Fibroblast of the aortic adventitia (primary cell): ENCODE results near the gene CLPTM1. TPM values are rescaled to one million over a fixed set of nuclear protein-coding genes. Genes with fewer than 3 reads are reported as not detected.

Experiments used
- DNase-seq: peaks from one replicate; pipeline ENCODE4 v3.0.0-alpha.2; 2010; ENCODE audit warnings: low read depth
- H3K4me3 ChIP-seq: 2 replicates; pipeline ENCODE4 v1.5.1; 2011; ENCODE audit warnings: low read depth, mild to moderate bottlenecking, control low read depth, low read length, moderate library complexity
- CTCF ChIP-seq: IDR thresholded peaks from 2 replicates; pipeline ENCODE4 v1.5.1; 2011; ENCODE audit warnings: mild to moderate bottlenecking, low read length, control low read depth, inconsistent platforms; ENCODE audit not compliant: insufficient read depth
- total RNA-seq: library from RNA; depleted of rRNA; stranded (reverse); fragments of >200 nt; gene quantifications from 2 replicates; pipeline ENCODE4 v1.2.3, GENCODE V29; 2012; ENCODE audit warnings: low replicate concordance

Gene CLPTM1
- total RNA-seq, 1 donor: 39.0 TPM

DNA sequence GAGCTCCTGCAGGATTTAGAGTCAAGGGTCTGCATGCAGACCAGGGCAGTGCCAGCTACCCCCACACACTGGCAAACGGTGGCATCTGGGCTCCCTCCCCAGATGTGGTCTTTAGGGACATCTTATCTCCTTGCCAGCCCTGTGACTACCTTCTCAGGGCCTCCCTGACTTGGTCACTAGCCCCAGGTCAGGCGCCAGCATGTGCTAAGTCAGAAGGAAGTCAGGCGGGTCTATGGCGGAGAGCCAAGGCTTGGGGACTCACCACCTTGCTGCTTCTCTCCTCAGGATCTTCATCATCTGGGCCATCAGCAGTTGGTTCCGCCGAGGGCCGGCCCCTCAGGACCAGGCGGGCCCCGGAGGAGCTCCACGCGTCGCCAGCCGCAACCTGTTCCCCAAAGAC, 17.6 kb downstream of the CLPTM1 start:
- no peak overlapping the region for H3K4me3 ChIP-seq
- DNase-seq: no peak
- no peak for TF ChIP-seq CTCF

GRCh38 chr19:44973982-44974735, 19.0 kb downstream of the CLPTM1 start:
- no peak for TF ChIP-seq CTCF
- no peak for DNase-seq
- H3K4me3 ChIP-seq: no peak overlapping the region

DNA sequence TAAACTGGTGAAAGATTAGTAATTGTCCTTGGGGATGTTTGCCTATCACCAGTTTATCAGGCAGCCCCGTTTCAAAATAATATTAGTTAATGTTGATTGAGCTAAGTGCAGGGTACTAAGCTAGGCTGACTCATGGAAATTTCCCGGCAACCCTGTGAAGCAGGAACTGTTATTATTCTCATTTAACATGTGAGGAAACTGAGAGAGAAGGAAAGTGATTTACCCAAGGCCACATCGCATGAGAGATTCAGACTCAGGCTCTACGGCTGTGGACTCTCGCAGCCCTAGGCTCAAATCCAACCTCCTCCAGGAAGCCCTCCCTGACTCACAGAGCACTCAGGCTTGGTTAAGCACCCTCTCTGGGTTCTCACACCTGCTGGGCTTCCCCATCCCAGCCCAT, 19.7 kb downstream of the CLPTM1 start:
- DNase-seq: no peak
- TF ChIP-seq CTCF: no peak
- no peak overlapping the region for H3K4me3 ChIP-seq

GRCh38 chr19:44975444-44975843, 20.3 kb downstream of the CLPTM1 start:
- H3K4me3 ChIP-seq: no peak overlapping the region
- no peak for TF ChIP-seq CTCF
- DNase-seq: no peak

DNA sequence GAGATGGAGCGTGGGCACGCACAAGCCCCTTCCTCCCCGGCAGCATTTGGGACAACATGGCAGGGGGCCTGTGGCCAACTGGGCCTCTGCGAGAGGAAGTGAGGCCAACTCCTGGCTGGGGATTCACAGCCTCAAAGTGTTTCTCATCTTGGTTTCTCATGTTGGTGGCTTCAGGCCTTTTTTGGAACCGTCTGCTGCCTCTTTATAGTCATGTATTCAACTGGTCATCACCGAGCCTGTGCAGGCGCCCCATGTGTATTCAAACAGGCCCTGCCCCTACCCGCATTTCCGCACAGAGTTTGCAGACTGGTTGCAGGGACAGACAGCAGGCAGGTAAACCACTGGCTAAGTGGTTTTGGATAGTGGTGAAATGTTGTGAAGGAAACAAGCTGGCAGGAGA, 28.8 kb downstream of the CLPTM1 start:
- H3K4me3 ChIP-seq: no peak overlapping the region
- DNase-seq: no peak
- no peak for TF ChIP-seq CTCF

GRCh38 chr19:44985445-44985844, 30.3 kb downstream of the CLPTM1 start:
- no peak overlapping the region for H3K4me3 ChIP-seq
- DNase-seq: no peak
- TF ChIP-seq CTCF: no peak

DNA sequence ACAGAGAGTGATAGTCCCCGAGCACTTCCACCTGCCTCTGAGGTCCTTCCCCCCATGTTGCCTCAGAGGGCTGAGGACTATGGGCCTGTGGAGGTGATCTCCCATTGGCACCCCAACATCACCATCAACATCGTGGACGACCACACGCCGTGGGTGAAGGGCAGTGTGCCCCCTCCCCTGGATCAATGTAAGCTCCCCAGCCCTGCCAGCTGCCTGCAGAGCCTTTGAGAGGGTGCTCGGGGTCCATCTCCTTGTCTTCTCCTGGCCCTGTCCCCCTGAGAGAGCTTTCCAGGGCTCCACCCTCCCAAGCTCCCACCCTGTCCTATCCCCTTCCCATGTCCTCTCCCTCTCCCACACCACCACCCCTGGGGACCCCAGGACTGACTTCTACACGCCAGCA, 31.2 kb downstream of the CLPTM1 start:
- no peak overlapping the region for H3K4me3 ChIP-seq
- no peak for DNase-seq
- no peak for TF ChIP-seq CTCF
